ENCODE data around the gene RMND1.
"Not testable (repeated sequence)": the region's sequence is repeated elsewhere in the genome, so short reads cannot be mapped to it uniquely, and the experiment has no call there.

DNA sequence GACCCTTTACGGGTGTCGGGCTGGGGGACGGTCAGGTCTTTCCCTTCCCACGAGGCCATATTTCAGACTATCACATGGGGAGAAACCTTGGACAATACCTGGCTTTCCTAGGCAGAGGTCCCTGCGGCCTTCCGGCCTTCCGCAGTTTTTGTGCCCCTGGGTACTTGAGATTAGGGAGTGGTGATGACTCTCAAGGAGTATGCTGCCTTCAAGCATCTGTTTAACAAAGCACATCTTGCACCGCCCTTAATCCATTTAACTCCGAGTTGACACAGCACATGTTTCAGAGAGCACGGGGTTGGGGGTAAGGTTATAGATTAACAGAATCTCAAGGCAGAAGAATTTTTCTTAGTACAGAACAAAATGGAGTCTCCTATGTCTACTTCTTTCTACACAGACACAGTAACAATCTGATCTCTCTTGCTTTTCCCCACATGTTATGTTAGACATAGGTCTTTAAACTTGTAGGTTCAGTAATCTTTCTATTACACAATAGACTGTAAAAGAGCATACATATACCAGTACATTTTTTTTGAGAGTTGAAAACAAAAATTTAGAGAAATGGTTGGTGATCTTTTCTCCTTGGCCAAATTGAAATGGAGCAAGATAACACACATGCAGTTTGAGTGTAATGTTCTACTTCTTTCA lies 3.9 kb upstream of the RMND1 start:
- TF ChIP-seq, protein P1, sequence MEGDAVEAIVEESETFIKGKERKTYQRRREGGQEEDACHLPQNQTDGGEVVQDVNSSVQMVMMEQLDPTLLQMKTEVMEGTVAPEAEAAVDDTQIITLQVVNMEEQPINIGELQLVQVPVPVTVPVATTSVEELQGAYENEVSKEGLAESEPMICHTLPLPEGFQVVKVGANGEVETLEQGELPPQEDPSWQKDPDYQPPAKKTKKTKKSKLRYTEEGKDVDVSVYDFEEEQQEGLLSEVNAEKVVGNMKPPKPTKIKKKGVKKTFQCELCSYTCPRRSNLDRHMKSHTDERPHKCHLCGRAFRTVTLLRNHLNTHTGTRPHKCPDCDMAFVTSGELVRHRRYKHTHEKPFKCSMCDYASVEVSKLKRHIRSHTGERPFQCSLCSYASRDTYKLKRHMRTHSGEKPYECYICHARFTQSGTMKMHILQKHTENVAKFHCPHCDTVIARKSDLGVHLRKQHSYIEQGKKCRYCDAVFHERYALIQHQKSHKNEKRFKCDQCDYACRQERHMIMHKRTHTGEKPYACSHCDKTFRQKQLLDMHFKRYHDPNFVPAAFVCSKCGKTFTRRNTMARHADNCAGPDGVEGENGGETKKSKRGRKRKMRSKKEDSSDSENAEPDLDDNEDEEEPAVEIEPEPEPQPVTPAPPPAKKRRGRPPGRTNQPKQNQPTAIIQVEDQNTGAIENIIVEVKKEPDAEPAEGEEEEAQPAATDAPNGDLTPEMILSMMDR (conservative IDR thresholded peaks at IDR 0.05; ENCODE audit: low read length) = not testable (repeated sequence)
- not testable (repeated sequence) for TF ChIP-seq EZH2phosphoT487 (IDR thresholded peaks at IDR 0.05; ENCODE audit: borderline replicate concordance)

Measured in Loucy (cell line).